Stimulated activated CD8-positive, alpha-beta memory T cell treated with anti-CD3 and anti-CD28 coated beads, Interleukin-15, amount 100 ng/mL, for 24 hours (primary cell): ENCODE results near the gene MYH16.
"Not testable (repeated sequence)": the region's sequence is repeated elsewhere in the genome, so short reads cannot be mapped to it uniquely, and the experiment has no call there.

Source experiments
- DNase-seq: peaks from one replicate; pipeline ENCODE4 v3.0.0-alpha.2; 2020; ENCODE audit warnings: low read depth

Gene MYH16

GRCh38 chr7:99258501-99258900 lies 14.1 kb upstream of the MYH16 start:
- no peak for DNase-seq

- DNase-seq = no peak
Observed at GRCh38 chr7:99260395-99260794, 12.2 kb upstream of the MYH16 start.

DNA sequence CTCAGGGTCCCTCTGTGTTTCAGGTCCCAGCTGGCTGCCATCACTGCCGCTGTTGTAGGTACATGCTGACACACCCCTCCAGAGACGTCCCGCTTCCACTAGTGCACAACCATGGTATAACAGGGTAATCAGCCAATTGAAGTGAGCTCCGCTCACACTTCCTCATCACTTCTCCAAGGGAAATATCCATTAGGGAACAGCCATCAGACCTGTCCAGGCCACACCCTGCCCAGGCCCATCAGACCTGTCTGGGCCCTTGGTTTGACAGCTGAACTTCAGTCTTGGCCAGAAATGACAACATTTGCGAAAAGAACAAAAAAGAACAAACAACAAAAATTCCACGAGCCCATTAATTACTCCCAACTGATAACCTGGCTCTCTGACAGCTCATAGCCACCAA lies 11.0 kb upstream of the MYH16 start:
- no peak for DNase-seq

DNA sequence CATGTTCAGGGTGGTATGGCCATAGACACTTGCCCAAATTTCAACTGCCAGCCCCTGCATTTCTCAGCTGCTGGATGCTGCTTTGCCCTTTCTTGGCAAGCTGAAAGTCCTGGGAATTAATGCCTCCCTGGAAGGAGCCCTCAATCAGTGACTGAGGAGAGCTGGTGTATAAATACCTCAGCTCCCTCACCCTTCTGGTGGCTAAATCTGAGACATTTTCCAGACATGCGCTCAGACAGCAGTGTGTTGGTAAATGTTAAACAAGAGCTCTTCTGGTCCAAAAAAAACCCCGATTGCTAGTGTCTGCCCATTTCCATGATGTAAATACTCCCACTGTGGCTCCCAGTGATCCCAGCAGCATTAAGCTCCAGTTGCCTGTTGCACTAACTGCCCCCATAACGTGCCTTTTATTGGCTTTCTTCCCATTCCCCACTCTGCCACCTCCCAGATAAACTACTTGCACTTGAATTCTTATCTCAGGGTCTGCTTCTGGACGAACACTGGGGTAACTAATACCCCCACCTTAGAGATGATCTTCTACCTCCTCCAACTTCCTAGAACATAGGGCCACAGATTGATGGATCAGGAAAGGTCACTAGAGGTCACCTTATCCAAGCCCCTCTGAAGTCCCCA lies 6.7 kb upstream of the MYH16 start:
- DNase-seq = no peak

DNA sequence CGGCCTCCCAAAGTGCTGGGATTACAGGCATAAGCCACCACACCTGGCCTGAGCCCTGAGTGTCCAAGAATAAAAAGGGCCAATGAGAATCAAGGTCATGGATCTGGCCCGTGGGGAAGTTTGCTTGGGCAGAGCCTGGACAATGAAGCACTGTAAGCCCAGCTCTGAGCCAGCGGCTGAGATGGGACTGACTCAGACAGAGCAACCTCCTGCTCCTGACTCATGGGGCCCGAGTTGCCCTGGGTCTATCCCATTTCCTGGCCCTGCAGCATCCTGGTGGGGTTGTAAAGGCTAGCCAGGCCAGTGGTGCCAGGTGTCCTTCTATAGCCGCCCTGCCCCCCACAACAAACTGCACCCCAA lies 5.2 kb upstream of the MYH16 start:
- no peak for DNase-seq

DNA sequence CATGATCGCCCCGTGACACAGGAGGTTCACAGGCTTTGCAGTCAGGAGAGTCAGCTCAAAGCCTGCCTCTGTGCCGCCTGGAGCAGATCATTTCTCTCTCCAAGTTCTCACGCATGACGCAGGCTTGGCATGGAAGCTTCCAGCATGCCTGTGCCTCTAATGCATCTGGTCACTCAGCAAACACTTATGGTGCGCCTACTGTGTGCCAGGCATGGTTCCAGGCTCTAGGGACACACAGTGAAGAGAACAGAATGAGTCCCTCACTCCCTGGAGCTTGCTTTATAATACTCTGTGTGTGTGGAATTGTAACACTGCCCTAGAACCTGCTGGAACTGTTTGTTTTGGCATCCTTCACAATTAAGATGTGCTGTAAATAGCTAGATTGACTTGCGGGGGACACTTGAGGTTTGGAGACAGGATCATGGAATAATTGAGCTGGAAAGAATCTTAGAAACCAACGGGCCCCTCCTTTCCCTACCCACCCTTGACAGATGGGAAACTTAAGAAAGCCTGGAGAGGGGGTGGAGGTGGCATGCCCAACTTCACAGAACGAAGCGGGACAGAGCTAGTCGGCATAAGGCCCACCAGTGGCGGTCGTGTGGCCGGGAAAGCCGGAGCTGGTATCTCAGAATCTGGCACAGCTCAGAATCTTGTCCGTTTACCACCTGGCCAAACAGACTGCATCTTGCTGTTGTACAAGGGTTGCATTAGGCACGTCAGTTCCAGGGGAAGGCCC lies 4.6 kb upstream of the MYH16 start:
- DNase-seq = no peak

DNA sequence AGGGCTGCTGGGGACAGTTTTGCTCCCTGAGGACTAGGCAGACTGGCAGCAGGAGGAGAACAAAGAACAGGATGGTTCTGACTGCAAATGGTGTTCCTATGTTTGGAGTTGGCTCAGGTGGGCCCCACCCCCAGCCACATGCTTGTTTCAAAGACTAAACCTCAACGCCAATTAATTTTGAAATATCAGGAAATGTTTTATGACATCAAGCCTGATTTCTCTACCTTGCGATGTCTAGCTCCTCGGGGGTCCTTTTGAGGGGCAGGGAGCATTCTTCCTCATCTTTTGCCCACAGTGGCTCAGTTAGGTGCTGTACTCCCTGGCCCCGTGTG lies 4.1 kb upstream of the MYH16 start:
- no peak for DNase-seq

DNA sequence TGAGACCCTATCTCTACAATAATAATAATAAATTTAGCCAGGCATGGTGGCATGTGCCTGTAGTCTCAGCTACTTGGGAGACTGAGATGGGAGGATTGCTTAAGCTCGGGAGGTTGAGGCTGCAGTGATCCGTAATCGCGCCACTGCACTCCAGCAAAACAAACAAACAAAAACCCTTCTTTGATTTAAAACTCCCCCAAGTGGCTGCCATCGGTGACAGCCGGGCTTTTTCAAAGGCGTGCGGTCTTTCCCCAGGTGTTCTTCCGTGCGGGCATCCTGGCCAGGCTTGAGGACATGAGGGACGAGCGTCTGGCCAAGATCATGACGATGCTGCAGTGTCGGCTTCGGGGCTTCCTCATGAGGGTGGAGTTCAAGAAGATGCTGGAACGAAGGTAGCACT lies 1.9 kb upstream of the MYH16 start:
- no peak for DNase-seq

GRCh38 chr7:99273561-99273960 lies 922 bp downstream of the MYH16 start:
- DNase-seq = not testable (repeated sequence)

GRCh38 chr7:99274908-99275307 lies 2.3 kb downstream of the MYH16 start:
- not testable (repeated sequence) for DNase-seq

DNA sequence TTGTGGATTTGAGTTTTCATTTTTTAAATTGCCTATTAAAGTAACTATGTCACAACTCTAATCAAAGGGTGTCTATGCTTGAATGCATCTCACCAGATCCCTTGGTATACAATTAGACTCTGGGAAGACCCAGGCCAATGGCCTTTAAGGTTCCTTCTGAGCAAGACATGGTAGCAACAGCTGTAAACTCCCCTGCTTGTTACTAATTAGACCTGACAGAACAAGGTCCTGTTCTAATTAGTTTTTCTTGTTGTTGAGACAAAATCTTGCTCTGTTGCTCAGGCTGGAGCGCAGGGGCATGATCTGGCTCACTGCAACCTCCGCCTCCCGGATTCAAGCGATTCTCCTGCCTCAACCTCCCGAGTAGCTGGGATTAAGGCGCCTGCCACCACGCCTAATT lies 2.9 kb downstream of the MYH16 start:
- DNase-seq = no peak

DNA sequence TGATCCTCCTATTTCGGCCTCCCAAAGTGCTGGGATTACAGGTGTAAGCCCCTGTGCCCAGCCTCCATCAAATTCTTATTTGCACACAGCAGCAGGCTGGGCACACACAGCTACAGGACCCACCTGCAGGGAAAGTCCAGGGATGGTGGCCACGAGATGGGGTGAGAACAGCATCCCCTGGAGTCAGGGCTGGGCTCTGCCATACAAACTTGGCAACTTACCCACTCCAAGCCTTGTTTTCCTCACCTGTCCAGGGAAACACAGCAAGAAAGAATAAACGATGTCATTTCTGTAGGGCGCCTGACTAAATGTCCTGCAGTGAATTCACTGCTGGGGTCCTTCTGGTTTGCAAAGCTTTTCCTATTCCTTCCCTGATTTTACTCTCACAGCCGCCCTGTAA lies 5.5 kb downstream of the MYH16 start:
- no peak for DNase-seq

DNA sequence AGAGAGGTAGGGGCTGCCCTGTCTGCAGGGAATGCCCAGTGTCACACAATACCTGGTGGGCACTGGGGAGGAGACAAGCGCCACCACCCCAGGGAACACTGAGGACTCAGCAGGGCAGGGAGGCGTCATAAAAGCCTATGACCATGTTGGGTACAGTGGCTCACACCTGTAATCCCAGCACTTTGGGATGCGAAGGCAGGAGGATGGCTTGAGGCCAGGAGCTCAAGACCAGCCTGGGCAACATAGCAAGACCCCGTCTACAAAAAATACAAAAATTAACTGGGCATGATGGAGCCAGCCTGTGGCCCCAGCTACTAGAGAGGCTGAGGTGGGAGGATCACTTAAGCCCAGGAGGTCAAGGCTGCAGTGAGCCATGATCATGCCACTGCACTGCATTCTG lies 11.5 kb downstream of the MYH16 start:
- DNase-seq = not testable (repeated sequence)

DNA sequence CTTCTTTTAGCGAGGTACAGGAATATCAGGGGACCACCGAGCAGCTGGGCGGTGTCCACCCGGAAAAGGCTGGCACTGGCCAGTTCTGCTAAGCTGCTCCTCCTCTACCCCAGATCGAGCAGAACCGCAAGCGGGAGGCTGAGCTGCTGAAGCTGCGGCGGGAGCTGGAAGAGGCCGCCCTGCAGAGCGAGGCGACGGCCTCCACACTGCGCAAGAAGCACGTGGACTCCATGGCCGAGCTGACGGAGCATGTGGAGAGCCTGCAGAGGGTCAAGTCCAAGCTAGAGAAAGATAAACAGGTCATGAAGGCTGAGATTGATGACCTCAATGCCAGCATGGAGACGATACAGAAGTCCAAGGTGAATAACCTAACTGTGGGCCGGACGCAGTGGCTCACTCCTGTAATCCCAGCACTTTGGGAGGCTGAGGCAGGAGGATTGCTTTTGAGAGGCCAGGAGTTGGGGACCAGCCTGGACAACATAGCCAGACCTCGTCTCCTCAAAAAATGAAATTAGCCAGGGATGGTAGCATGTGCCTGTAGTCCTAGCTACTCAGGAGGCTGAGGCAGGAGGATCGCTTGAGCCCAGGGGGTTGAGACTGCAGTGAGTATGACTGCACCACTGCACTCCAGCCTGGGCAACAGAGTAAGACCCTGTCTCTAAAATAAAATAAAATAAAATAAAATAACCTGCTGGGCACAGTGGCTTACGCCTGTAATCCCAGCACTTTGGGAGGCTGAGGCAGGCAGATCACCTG lies 15.3 kb downstream of the MYH16 start:
- DNase-seq = no peak

- no peak for DNase-seq
Observed at GRCh38 chr7:99289185-99289584, 16.5 kb downstream of the MYH16 start.

GRCh38 chr7:99290148-99290547 lies 17.5 kb downstream of the MYH16 start:
- not testable (repeated sequence) for DNase-seq

DNA sequence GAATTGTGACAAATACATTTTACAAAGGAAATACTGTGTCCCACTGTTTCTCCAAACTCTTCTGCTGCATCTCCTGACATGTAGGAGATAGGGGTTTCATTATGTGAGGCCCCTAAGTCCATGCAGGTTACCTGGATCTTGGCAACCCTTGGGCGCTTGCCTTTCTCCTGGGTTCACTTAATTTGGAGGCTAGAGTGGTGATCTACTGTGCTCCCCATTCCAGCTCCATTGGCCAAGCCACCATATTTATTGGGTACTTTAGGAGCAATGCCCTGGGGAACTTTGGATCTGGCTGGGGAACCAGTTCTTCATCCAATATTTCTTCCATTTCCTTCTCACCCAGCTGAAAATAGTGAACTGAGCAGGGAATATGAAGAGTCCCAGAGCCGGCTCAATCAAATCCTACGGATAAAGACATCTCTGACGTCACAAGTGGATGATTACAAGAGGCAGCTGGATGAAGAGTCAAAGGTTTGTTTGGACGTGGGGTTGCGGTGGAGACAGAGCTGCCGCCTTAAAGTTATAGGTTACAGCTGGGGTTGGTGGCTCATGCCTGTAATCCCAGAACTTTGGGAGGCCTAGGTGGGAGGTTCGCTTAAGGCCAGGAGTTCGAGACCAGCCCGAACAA lies 18.5 kb downstream of the MYH16 start:
- DNase-seq = no peak

DNA sequence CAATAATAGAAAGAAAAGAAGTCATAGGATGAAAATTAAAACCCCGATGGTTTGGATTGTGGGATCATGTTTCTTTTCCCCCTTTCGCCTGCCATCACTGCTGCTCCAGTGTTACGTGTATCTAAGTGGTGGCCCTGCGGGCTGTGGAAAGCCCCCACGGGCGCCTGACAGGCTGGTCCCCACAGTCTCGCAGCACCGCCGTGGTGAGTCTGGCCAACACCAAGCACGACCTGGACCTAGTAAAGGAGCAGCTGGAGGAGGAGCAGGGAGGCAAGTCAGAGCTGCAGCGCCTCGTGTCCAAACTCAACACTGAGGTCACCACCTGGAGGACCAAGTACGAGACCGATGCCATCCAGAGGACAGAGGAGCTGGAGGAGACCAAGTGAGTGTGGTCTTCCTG lies 19.5 kb downstream of the MYH16 start:
- DNase-seq = no peak

DNA sequence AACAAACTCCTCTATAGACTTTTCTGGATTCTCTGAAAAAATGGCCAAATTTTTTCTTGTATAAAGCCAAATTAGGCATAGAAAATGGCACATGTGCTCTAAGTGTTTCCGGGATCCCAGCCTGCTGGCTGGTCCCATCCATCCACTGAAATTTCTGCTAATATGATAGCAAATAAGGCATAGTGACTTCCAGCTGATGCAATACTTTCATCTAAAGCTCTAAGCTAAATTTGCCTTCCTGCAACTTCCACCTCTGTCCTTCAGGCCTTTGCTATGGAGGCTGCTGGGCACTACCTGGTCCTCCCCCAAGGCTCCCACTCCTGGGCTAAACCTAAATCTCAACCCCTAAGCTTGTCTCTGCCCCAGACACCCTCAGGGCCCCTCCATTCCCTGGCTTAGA lies 20.5 kb downstream of the MYH16 start:
- no peak for DNase-seq

GRCh38 chr7:99293650-99294049 lies 21.0 kb downstream of the MYH16 start:
- no peak for DNase-seq

DNA sequence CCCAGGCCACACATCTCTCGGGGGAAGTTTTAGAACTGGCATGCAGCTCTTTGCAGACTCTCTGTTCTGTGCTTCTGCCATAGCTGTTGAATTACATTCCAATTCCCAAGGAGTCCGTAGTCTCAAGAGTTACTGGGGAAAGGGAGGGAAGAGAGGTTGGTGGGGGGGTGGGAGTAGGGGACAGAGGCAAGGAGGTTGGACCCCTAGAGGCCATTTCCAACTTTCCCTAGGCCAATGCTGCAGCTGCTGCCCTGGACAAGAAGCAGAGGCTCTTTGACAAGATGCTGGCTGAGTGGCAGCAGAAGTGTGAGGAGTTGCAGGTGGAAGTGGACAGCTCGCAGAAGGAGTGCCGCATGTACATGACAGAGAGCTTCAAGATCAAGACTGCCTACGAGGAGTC lies 23.8 kb downstream of the MYH16 start:
- no peak for DNase-seq

- DNase-seq = no peak
Observed at GRCh38 chr7:99301496-99301895, 28.9 kb downstream of the MYH16 start.
